ENCODE results near the gene ABLIM1. TPM values are rescaled to one million over a fixed set of nuclear protein-coding genes. Genes with fewer than 3 reads are reported as not detected.
A peak's percentile ranks its signal among the peaks of the same experiment; 100 is the strongest.
"Not testable (repeated sequence)": the region's sequence is repeated elsewhere in the genome, so short reads cannot be mapped to it uniquely, and the experiment has no call there.

ABLIM1 gene
- total RNA-seq, 1 donor from 2014 or later: 70.0 TPM

DNA sequence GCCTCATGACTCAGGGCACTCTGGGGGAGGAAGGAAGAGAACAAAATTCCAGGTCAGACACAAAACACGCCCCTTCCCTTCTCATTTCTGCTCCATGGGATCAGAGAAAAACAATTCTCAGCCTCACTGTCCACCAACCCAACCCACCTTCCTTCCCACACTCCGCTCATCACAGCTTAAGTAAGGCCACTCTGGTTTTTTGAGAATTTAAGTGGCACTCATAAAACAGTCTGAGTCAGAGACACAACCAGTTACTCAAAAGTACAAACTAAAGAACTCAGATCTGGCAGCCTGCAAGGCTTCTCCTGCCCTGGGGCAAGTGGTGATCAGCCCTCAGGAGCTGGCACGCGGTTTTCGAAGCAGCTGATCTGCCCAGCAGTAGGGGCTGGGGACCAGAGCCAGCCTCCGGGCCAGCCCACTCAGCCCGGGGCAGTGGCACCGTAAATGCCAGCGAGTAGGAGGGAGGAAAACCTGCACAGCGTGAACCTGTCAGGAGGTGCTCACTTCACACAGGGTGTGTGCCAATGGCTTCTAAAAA lies 39.1 kb upstream of the ABLIM1 start:
- H3K9me3 Mint-ChIP-seq (ENCODE audit: unreplicated experiment): no peaks in the 10 kb centered on the region
- no peaks in the 10 kb centered on the region for H3K36me3 ChIP-seq (ENCODE audit: insufficient read depth, low read length)
- no peaks in the 10 kb centered on the region for H3K27me3 Mint-ChIP-seq (ENCODE audit: low read depth, unreplicated experiment)
- H3K27ac Mint-ChIP-seq (ENCODE audit: unreplicated experiment): peak overlapping the region; percentile 67
- peaks cover 33% of the 10 kb centered on the region for H3K4me1 Mint-ChIP-seq (ENCODE audit: low read depth, unreplicated experiment)
- H3K9ac ChIP-seq (ENCODE audit: low read length): peak overlapping the region; percentile 11
- no peaks in the 10 kb centered on the region for H3K27me3 ChIP-seq (ENCODE audit: insufficient read depth, low read length)
- no peak overlapping the region for H3K4me3 Mint-ChIP-seq (ENCODE audit: unreplicated experiment)
- peaks cover 7% of the 10 kb centered on the region for H3K4me1 ChIP-seq (ENCODE audit: insufficient read depth, low read length)
- H3K27ac ChIP-seq (ENCODE audit: low read depth, low read length): peak overlapping the region; percentile 22
- no peaks in the 10 kb centered on the region for H4K20me1 ChIP-seq (ENCODE audit: insufficient read depth, low read length)
- peak; percentile 70 for DNase-seq (ENCODE audit: low read depth)
- no peaks in the 10 kb centered on the region for H3K9me3 ChIP-seq (ENCODE audit: insufficient read depth, low read depth, low read length)
- no peaks in the 10 kb centered on the region for H3K79me2 ChIP-seq (ENCODE audit: insufficient read depth, low read length)
- FAIRE-seq: no peak
- TF ChIP-seq EZH2 (IDR thresholded peaks at IDR 0.05; ENCODE audit: insufficient read depth, low read length): no peak
- TF ChIP-seq, protein P1, sequence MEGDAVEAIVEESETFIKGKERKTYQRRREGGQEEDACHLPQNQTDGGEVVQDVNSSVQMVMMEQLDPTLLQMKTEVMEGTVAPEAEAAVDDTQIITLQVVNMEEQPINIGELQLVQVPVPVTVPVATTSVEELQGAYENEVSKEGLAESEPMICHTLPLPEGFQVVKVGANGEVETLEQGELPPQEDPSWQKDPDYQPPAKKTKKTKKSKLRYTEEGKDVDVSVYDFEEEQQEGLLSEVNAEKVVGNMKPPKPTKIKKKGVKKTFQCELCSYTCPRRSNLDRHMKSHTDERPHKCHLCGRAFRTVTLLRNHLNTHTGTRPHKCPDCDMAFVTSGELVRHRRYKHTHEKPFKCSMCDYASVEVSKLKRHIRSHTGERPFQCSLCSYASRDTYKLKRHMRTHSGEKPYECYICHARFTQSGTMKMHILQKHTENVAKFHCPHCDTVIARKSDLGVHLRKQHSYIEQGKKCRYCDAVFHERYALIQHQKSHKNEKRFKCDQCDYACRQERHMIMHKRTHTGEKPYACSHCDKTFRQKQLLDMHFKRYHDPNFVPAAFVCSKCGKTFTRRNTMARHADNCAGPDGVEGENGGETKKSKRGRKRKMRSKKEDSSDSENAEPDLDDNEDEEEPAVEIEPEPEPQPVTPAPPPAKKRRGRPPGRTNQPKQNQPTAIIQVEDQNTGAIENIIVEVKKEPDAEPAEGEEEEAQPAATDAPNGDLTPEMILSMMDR (IDR thresholded peaks at IDR 0.05; ENCODE audit: insufficient read depth, low read depth, low read length): no peak
- peak overlapping the region; percentile 34 for H3K4me2 ChIP-seq (ENCODE audit: low read length)
- no peak overlapping the region for H3K4me3 ChIP-seq (ENCODE audit: insufficient read depth, low read depth, low read length)
- no peak overlapping the region for H2AFZ ChIP-seq (ENCODE audit: low read depth, low read length)
- no peaks in the 10 kb centered on the region for H3K36me3 Mint-ChIP-seq (ENCODE audit: low read depth, unreplicated experiment)

DNA sequence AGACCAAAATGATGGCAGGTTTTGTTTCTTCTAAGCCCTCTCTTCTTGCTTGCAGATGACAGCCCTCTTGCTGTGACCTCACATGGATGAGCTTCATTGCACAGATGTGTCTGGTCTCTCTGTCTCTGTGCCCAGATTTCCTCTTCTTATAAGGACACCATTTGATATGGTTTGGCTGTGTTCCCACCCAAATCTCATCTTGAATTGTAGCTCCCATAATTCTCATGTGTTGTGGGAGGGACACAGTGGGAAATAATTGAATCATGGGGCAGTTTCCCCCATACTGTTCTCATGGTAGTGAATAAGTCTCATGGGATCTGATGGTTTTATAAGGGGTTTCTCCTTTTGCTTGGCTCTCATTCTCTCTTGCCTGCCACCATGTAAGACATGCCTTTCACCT lies 38.2 kb upstream of the ABLIM1 start:
- H3K27me3 ChIP-seq (ENCODE audit: insufficient read depth, low read length); H3K9me3 Mint-ChIP-seq (ENCODE audit: unreplicated experiment); H3K27me3 Mint-ChIP-seq (ENCODE audit: low read depth, unreplicated experiment); H3K4me2 ChIP-seq (ENCODE audit: low read length); H3K36me3 Mint-ChIP-seq (ENCODE audit: low read depth, unreplicated experiment); H3K9me3 ChIP-seq (ENCODE audit: insufficient read depth, low read depth, low read length); H3K27ac ChIP-seq (ENCODE audit: low read depth, low read length); DNase-seq (ENCODE audit: low read depth); H3K4me3 Mint-ChIP-seq (ENCODE audit: unreplicated experiment); H3K27ac Mint-ChIP-seq (ENCODE audit: unreplicated experiment); H3K36me3 ChIP-seq (ENCODE audit: insufficient read depth, low read length); H4K20me1 ChIP-seq (ENCODE audit: insufficient read depth, low read length); H2AFZ ChIP-seq (ENCODE audit: low read depth, low read length); FAIRE-seq; H3K79me2 ChIP-seq (ENCODE audit: insufficient read depth, low read length); H3K4me3 ChIP-seq (ENCODE audit: insufficient read depth, low read depth, low read length); H3K9ac ChIP-seq (ENCODE audit: low read length): not testable (repeated sequence)
- peaks cover 14% of the 10 kb centered on the region for H3K4me1 ChIP-seq (ENCODE audit: insufficient read depth, low read length)
- peaks cover 41% of the 10 kb centered on the region for H3K4me1 Mint-ChIP-seq (ENCODE audit: low read depth, unreplicated experiment)

DNA sequence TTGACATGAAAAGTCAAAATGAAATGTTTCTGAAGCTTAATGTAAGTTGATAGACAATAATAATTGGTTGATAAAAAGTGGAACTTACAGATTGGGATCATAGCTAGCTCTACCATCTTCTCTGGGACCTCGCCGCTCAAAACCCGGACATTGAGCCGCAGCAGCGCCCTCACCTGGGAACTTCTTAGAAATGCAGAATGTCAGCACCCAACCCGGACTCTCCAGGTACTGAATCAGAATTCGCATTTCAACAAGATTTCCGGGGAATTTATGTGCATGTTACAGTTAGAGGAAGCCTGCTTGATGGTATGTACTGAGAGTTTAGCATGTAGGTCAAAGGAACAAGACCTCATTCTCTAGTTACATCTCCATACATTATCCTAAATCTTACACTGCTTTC lies 36.7 kb upstream of the ABLIM1 start:
- H3K27ac ChIP-seq (ENCODE audit: low read depth, low read length): no peak overlapping the region
- TF ChIP-seq, protein P1 (IDR thresholded peaks at IDR 0.05; ENCODE audit: insufficient read depth, low read depth, low read length): peak; percentile 48
- TF ChIP-seq EZH2 (IDR thresholded peaks at IDR 0.05; ENCODE audit: insufficient read depth, low read length): no peak
- Mint-ChIP-seq H3K27me3 (ENCODE audit: low read depth, unreplicated experiment) (no peaks in the 10 kb centered on the region), H3K4me1 (ENCODE audit: low read depth, unreplicated experiment) (peaks cover 47% of the 10 kb centered on the region), H3K4me3 (ENCODE audit: unreplicated experiment) (no peak overlapping the region), H3K9me3 (ENCODE audit: unreplicated experiment) (no peaks in the 10 kb centered on the region), H3K36me3 (ENCODE audit: low read depth, unreplicated experiment) (no peaks in the 10 kb centered on the region), H3K27ac (ENCODE audit: unreplicated experiment) (no peak overlapping the region)
- no peak for DNase-seq (ENCODE audit: low read depth)
- H3K79me2 ChIP-seq (ENCODE audit: insufficient read depth, low read length): no peaks in the 10 kb centered on the region
- FAIRE-seq: peak; percentile 56
- H3K4me2 ChIP-seq (ENCODE audit: low read length): no peak overlapping the region
- H3K4me3 ChIP-seq (ENCODE audit: insufficient read depth, low read depth, low read length): no peak overlapping the region
- H3K36me3 ChIP-seq (ENCODE audit: insufficient read depth, low read length): no peaks in the 10 kb centered on the region
- H4K20me1 ChIP-seq (ENCODE audit: insufficient read depth, low read length): no peaks in the 10 kb centered on the region
- no peak overlapping the region for H3K9ac ChIP-seq (ENCODE audit: low read length)
- peaks cover 18% of the 10 kb centered on the region for H3K4me1 ChIP-seq (ENCODE audit: insufficient read depth, low read length)
- H3K27me3 ChIP-seq (ENCODE audit: insufficient read depth, low read length): no peaks in the 10 kb centered on the region
- H2AFZ ChIP-seq (ENCODE audit: low read depth, low read length): no peak overlapping the region
- no peaks in the 10 kb centered on the region for H3K9me3 ChIP-seq (ENCODE audit: insufficient read depth, low read depth, low read length)
